Gastrocnemius medialis (tissue), 4 donors: Measurements from ENCODE around the gene PLPP3. TPM values are rescaled to one million over a fixed set of nuclear protein-coding genes. Genes with fewer than 3 reads are reported as not detected.

Experiments used
- ATAC-seq, 2 donors: fragments of 150-250 bp; one replicate each; pipeline ENCODE4 v1.9.1; 2016
- DNase-seq, 2 donors: peaks; one replicate each; pipeline ENCODE4 v3.0.0-alpha.2; 2019
- H3K27ac ChIP-seq, 4 donors: fragments of 200-600 bp; sonication (generic); 1 replicate in 1 of 4; 2 replicates in 3 of 4; pipeline ENCODE4 v1.5.1; 2016 to 2018; ENCODE audit warnings: mild to moderate bottlenecking in 2 of 4, moderate library complexity in 1 of 4
- H3K27me3 ChIP-seq, 3 donors: fragments of 200-600 bp; sonication (generic) in 2 of 3; 1 replicate in 1 of 3; 2 replicates in 2 of 3; pipeline versions ENCODE4 v1.5.1 to v1.6.0; 2016 to 2019; ENCODE audit warnings: mild to moderate bottlenecking in 1 of 3, moderate library complexity in 1 of 3
- H3K36me3 ChIP-seq, 2 donors: fragments of 200-600 bp; sonication (generic) in 1 of 2; one replicate each; pipeline ENCODE4 v1.5.1; 2017 to 2018
- H3K4me1 ChIP-seq, 2 donors: fragments of 200-600 bp; sonication (generic) in 1 of 2; one replicate each; pipeline ENCODE4 v1.5.1; 2016 to 2017; ENCODE audit warnings: mild to moderate bottlenecking in 2 of 2
- H3K4me3 ChIP-seq, 4 donors: fragments of 200-600 bp; sonication (generic) in 3 of 4; 1 replicate in 1 of 4; 2 replicates in 3 of 4; pipeline ENCODE4 v1.5.1; 2016 to 2019; ENCODE audit warnings: mild to moderate bottlenecking in 2 of 4
- H3K9me3 ChIP-seq, 3 donors: fragments of 200-600 bp; sonication (generic) in 2 of 3; 1 replicate in 1 of 3; 2 replicates in 2 of 3; pipeline ENCODE4 v1.5.1; 2016 to 2019
- CTCF ChIP-seq, 5 experiments: fragments of 450-650 bp in 3 of 5; fragments of 200-600 bp in 2 of 5; sonication (generic) in 2 of 5; IDR thresholded peaks in 4 of 5; conservative IDR thresholded peaks in 1 of 5; 1 replicate in 4 of 5; 2 replicates in 1 of 5; pipeline ENCODE4 v1.5.1; 2016 to 2019; ENCODE audit warnings: antibody characterized with exemption in 5 of 5, mild to moderate bottlenecking in 3 of 5, moderate library complexity in 3 of 5
- POLR2A ChIP-seq, 2 donors: fragments of 450-650 bp; IDR thresholded peaks; one replicate each; pipeline ENCODE4 v1.6.1; 2017; ENCODE audit warnings: antibody characterized with exemption in 2 of 2, mild to moderate bottlenecking in 2 of 2, moderate library complexity in 2 of 2
- in situ Hi-C, 4 donors: fragments of 200-750 bp; cut with MboI; loops; one replicate each; pipeline versions ENCODE4 v1.15.0 to v1.8.0; 2017; ENCODE audit warnings: low sequenced_read_pairs in 4 of 4
- intact Hi-C: fragments of 100-400 bp; cut with DNase I; formaldehyde crosslinking; loops from one replicate; pipeline ENCODE4 v1.15.1; 2023; ENCODE audit warnings: low total_unique reads
- total RNA-seq, 4 donors: library from RNA; depleted of rRNA; stranded (reverse); fragments of >200 nt; gene quantifications; one replicate each; pipeline versions ENCODE4 v1.1.0 to v1.2.3, GENCODE V29; 2016

PLPP3 gene
- total RNA-seq, 4 donors from 2014 or later: 53.2 to 71.5 (median 55.5) TPM

- no peak overlapping the region for H3K27ac ChIP-seq
- peaks cover 15 to 22% of the 10 kb centered on the region in 2 donors for H3K4me1 ChIP-seq
- H3K4me3 ChIP-seq: no peak overlapping the region
- ATAC-seq: no peak
- no peaks in the 10 kb centered on the region for H3K9me3 ChIP-seq
- no peaks in the 10 kb centered on the region for H3K27me3 ChIP-seq
- DNase-seq: no peak
- no peak for TF ChIP-seq CTCF (IDR thresholded peaks at IDR 0.05 in 4 of 5, conservative IDR thresholded peaks at IDR 0.05 in 1 of 5)
- no peak for TF ChIP-seq POLR2A (IDR thresholded peaks at IDR 0.05)
- intact Hi-C loops (no loop called here), in situ Hi-C loops (no loop called here)
- H3K36me3 ChIP-seq: no peaks in the 10 kb centered on the region
Measured at GRCh38 chr1:56444960-56445646, 134.3 kb downstream of the PLPP3 start.

Other genes with a start within 250 kb of the PLPP3 start
- gene PRKAA2, start 65.8 kb upstream of the PLPP3 start, total RNA-seq: 10 to 100 TPM; 24.6 to 78.6 (median 70.9) TPM
- gene FYB2, start 239.8 kb upstream of the PLPP3 start, total RNA-seq: 10 to 100 TPM in 1 of 4 donors, 1 to 10 TPM in 3; 1.0 to 14.2 (median 1.7) TPM